GM12891 (cell line): Measurements from ENCODE around the gene CDC25B.

ENCODE experiments used
- DNase-seq: peaks from one replicate; pipeline ENCODE4 v3.0.0; 2011; ENCODE audit warnings: low spot score; ENCODE audit not compliant: insufficient read length
- FAIRE-seq: peaks from 2 replicates; lab custom pipeline; 2011; peaks lifted over from hg19 to GRCh38; lab: Jason Lieb, UNC
- PAX5 ChIP-seq: IDR thresholded peaks from 2 replicates; pipeline ENCODE4 v1.6.1; 2011; ENCODE audit warnings: low read length, moderate library complexity, mild to moderate bottlenecking; ENCODE audit not compliant: insufficient read depth, severe bottlenecking
- POLR2A ChIP-seq: IDR thresholded peaks from 2 replicates; pipeline ENCODE4 v1.6.1; 2011; ENCODE audit warnings: low read depth, low read length, control low read depth
- POLR2AphosphoS5 ChIP-seq: IDR thresholded peaks from 2 replicates; pipeline ENCODE4 v1.6.1; 2011; ENCODE audit warnings: low read depth, low read length, control low read depth
- POU2F2 ChIP-seq: IDR thresholded peaks from 2 replicates; pipeline ENCODE4 v1.6.1; 2011; ENCODE audit warnings: low read depth, mild to moderate bottlenecking, control low read depth, low read length, moderate library complexity
- SPI1 ChIP-seq: IDR thresholded peaks from 2 replicates; pipeline ENCODE4 v1.6.1; 2011; ENCODE audit warnings: low read depth, low read length, control low read depth
- TAF1 ChIP-seq: IDR thresholded peaks from 2 replicates; pipeline ENCODE4 v1.6.1; 2011; ENCODE audit warnings: low read depth, low read length, control low read depth

CDC25B gene

GRCh38 chr20:3814928-3815495 is 18.9 kb downstream of the CDC25B start:
- FAIRE-seq (no peak), DNase-seq (no peak)
- no peak for TF ChIP-seq POLR2A
- TF ChIP-seq POU2F2: no peak
- no peak for TF ChIP-seq POLR2AphosphoS5
- TF ChIP-seq SPI1: no peak
- TF ChIP-seq TAF1: no peak
- TF ChIP-seq PAX5: no peak

- DNase-seq (no peak), FAIRE-seq (no peak)
- TF ChIP-seq POLR2A (no peak), TAF1 (no peak), SPI1 (no peak), POU2F2 (no peak), PAX5 (no peak), POLR2AphosphoS5 (no peak)
Measured at GRCh38 chr20:3815703-3816315, 19.7 kb downstream of the CDC25B start.

- no peak for FAIRE-seq
- TF ChIP-seq POU2F2: no peak
- TF ChIP-seq TAF1: no peak
- TF ChIP-seq POLR2AphosphoS5: no peak
- TF ChIP-seq PAX5: no peak
- DNase-seq: no peak
Measured at GRCh38 chr20:3818155-3819151, 22.3 kb downstream of the CDC25B start.

GRCh38 chr20:3819411-3820047 is 23.4 kb downstream of the CDC25B start:
- TF ChIP-seq POLR2AphosphoS5 (no peak), PAX5 (no peak), SPI1 (no peak), POU2F2 (no peak), POLR2A (no peak), TAF1 (no peak)
- FAIRE-seq: no peak
- DNase-seq: no peak

GRCh38 chr20:3820048-3820900 is 24.2 kb downstream of the CDC25B start, which contains the start of gene AP5S1:
AP5S1 (plus strand) TSS chr20:3820547; CDS start chr20:3822118, 1,571 bp downstream.
- FAIRE-seq: peak; percentile 97
- peak; percentile 36; the same call in 1 of the 2 replicates for TF ChIP-seq TAF1
- TF ChIP-seq POLR2A: peak; percentile 91
- no peak for TF ChIP-seq SPI1
- TF ChIP-seq PAX5: no peak
- TF ChIP-seq POLR2AphosphoS5: peak; percentile 86; the same call in 1 of the 2 replicates
- TF ChIP-seq POU2F2: peak; percentile 27; the same call in 1 of the 2 replicates
- peak; percentile 90 for DNase-seq

- DNase-seq (no peak), FAIRE-seq (no peak)
- no peak for TF ChIP-seq PAX5
Measured at GRCh38 chr20:3820901-3821727, 25.0 kb downstream of the CDC25B start.

DNA sequence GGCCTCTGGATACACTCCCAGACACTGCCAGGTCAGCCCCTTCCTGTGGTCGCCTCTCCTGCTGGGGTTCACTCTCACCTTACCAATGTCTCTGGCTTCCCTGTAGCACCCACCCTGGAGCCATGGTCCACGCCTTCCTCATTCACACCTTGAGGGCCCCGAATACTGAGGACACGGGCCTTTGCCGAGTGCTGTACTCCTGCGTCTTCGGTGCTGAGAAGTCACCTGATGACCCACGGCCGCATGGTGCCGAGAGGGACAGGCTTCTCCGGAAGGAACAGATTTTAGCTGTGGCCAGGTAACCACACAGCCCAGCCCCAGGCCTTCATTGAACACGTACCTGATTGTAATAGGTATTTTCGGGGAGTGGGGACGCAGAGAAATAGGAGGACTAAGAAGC is 25.9 kb downstream of the CDC25B start:
- no peak for FAIRE-seq
- no peak for DNase-seq
- TF ChIP-seq TAF1 (no peak), POU2F2 (no peak), POLR2A (no peak), SPI1 (no peak), POLR2AphosphoS5 (no peak), PAX5 (no peak)

DNA sequence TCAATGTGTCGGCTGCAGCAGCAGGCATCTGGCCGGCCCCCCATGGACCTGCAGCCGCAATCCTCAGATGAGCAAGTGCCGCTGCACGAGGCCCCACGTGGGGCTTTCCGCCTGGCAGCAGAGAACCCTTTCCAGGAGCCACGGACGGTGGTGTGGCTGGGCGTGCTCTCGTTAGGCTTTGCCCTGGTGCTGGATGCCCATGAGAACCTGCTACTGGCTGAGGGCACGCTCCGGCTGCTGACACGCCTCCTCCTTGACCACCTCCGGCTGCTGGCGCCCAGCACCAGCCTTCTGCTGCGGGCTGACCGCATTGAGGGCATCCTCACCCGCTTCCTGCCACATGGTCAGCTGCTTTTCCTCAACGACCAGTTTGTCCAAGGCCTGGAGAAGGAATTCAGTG is 27.8 kb downstream of the CDC25B start:
- FAIRE-seq (no peak), DNase-seq (no peak)
- TF ChIP-seq POLR2AphosphoS5 (no peak), PAX5 (no peak), TAF1 (no peak), SPI1 (no peak), POU2F2 (no peak), POLR2A (no peak)

- DNase-seq (no peak), FAIRE-seq (no peak)
- TF ChIP-seq SPI1: no peak
- TF ChIP-seq POLR2A: no peak
- no peak for TF ChIP-seq POU2F2
- no peak for TF ChIP-seq PAX5
- no peak for TF ChIP-seq POLR2AphosphoS5
- no peak for TF ChIP-seq TAF1
Measured at GRCh38 chr20:3825526-3825925, 29.4 kb downstream of the CDC25B start.

GRCh38 chr20:3826420-3826819 is 30.3 kb downstream of the CDC25B start:
- DNase-seq (no peak), FAIRE-seq (no peak)
- TF ChIP-seq POLR2A (no peak), POU2F2 (no peak), PAX5 (no peak), TAF1 (no peak), POLR2AphosphoS5 (no peak), SPI1 (no peak)
